ENCODE results near the gene FRMD4B.

The FRMD4B gene

GRCh38 chr3:69126999-69127398, 258.9 kb downstream of the FRMD4B start:
- H3K9ac ChIP-seq, result no peak overlapping the region
- H3K27me3 ChIP-seq (ENCODE audit: control insufficient read depth, insufficient read depth, low read length), result no peaks in the 10 kb centered on the region
- no peak overlapping the region for H3K4me3 ChIP-seq (ENCODE audit: low read depth, low read length)
- no peak overlapping the region for H2AFZ ChIP-seq
- H3K4me1 ChIP-seq, result peaks cover 2% of the 10 kb centered on the region
- TF ChIP-seq, protein P1, sequence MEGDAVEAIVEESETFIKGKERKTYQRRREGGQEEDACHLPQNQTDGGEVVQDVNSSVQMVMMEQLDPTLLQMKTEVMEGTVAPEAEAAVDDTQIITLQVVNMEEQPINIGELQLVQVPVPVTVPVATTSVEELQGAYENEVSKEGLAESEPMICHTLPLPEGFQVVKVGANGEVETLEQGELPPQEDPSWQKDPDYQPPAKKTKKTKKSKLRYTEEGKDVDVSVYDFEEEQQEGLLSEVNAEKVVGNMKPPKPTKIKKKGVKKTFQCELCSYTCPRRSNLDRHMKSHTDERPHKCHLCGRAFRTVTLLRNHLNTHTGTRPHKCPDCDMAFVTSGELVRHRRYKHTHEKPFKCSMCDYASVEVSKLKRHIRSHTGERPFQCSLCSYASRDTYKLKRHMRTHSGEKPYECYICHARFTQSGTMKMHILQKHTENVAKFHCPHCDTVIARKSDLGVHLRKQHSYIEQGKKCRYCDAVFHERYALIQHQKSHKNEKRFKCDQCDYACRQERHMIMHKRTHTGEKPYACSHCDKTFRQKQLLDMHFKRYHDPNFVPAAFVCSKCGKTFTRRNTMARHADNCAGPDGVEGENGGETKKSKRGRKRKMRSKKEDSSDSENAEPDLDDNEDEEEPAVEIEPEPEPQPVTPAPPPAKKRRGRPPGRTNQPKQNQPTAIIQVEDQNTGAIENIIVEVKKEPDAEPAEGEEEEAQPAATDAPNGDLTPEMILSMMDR (IDR thresholded peaks at IDR 0.05), result no peak
- no peaks in the 10 kb centered on the region for H3K79me2 ChIP-seq
- no peaks in the 10 kb centered on the region for H3K36me3 ChIP-seq (ENCODE audit: control insufficient read depth, insufficient read depth, low read length)
- no peaks in the 10 kb centered on the region for H3K9me3 ChIP-seq (ENCODE audit: control insufficient read depth, low read length)
- no peak overlapping the region for H3K4me2 ChIP-seq (ENCODE audit: low read length)
- H3K27ac ChIP-seq, result no peak overlapping the region

- H3K27me3 ChIP-seq (ENCODE audit: control insufficient read depth, insufficient read depth, low read length), result no peaks in the 10 kb centered on the region
- no peak overlapping the region for H3K27ac ChIP-seq
- no peak overlapping the region for H3K4me3 ChIP-seq (ENCODE audit: low read depth, low read length)
- H3K9me3 ChIP-seq (ENCODE audit: control insufficient read depth, low read length), result no peaks in the 10 kb centered on the region
- H3K4me1 ChIP-seq, result peaks cover 3% of the 10 kb centered on the region
- H3K79me2 ChIP-seq, result no peaks in the 10 kb centered on the region
- no peak overlapping the region for H3K9ac ChIP-seq
- H3K4me2 ChIP-seq (ENCODE audit: low read length), result no peak overlapping the region
- TF ChIP-seq, protein P1 (IDR thresholded peaks at IDR 0.05), result no peak
- H2AFZ ChIP-seq, result no peak overlapping the region
- H3K36me3 ChIP-seq (ENCODE audit: control insufficient read depth, insufficient read depth, low read length), result no peaks in the 10 kb centered on the region
Measured at GRCh38 chr3:69126216-69126615, 259.7 kb downstream of the FRMD4B start.

DNA sequence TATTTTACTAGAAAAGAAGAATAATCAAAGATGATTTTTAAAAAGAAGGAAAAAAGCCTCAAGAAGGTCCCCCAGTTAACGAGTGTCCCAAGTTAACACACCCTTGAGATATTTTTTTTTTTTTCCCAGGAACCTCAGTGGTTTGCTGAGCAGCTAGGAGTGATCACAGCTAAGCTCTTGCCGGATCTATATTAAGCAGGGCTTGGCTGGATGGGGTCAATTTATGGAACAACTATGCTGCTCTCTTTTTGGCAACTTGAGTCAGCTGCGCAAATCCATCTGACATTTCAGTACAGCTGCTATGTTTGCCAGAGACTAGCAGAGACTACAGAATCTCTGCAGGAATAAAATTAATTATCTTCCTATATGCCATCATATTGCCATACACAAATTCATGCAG, 263.5 kb downstream of the FRMD4B start, which contains the start of gene LMOD3:
TSS of gene LMOD3 (minus strand) at position 193 of the 400 bp plus-strand sequence. CDS start 209 bp downstream, outside the sequence.
- no peak within 1 kb of the TSS for H3K4me2 ChIP-seq (ENCODE audit: low read length)
- peak within 1 kb of the TSS; percentile 3 for H2AFZ ChIP-seq
- peaks cover 3% of the 10 kb centered on the region for H3K4me1 ChIP-seq
- H3K36me3 ChIP-seq (ENCODE audit: control insufficient read depth, insufficient read depth, low read length), result no peaks in the 10 kb centered on the region
- H3K9me3 ChIP-seq (ENCODE audit: control insufficient read depth, low read length), result no peaks in the 10 kb centered on the region
- H3K79me2 ChIP-seq, result no peaks in the 10 kb centered on the region
- no peak within 1 kb of the TSS for H3K27ac ChIP-seq
- H3K4me3 ChIP-seq (ENCODE audit: low read depth, low read length), result no peak within 1 kb of the TSS
- TF ChIP-seq, protein P1 (IDR thresholded peaks at IDR 0.05), result no peak
- no peaks in the 10 kb centered on the region for H3K27me3 ChIP-seq (ENCODE audit: control insufficient read depth, insufficient read depth, low read length)
- no peak within 1 kb of the TSS for H3K9ac ChIP-seq

DNA sequence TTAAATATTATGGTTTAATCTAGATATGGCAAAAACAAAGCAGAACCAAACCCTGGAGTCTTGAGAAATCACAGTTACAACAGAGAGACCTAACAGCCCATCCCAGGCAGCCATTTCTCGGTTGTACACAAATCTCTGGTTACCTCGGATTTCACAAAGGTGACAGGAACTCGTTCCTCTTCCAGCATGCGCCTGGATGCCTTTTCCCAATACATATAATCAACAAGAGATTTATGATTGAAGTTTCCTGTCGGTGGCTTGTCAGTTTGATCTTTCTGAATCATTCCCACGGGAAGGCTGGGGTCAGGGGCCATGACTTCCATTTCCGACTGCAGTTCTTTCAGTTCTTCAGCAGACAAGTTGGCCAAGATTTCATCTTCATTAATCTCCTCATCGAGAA, 263.9 kb downstream of the FRMD4B start:
- H2AFZ ChIP-seq, result peak overlapping the region; percentile 3
- TF ChIP-seq, protein P1 (IDR thresholded peaks at IDR 0.05), result no peak
- peaks cover 3% of the 10 kb centered on the region for H3K4me1 ChIP-seq
- no peak overlapping the region for H3K4me3 ChIP-seq (ENCODE audit: low read depth, low read length)
- no peaks in the 10 kb centered on the region for H3K79me2 ChIP-seq
- H3K9me3 ChIP-seq (ENCODE audit: control insufficient read depth, low read length), result no peaks in the 10 kb centered on the region
- no peak overlapping the region for H3K27ac ChIP-seq
- no peak overlapping the region for H3K9ac ChIP-seq
- H3K36me3 ChIP-seq (ENCODE audit: control insufficient read depth, insufficient read depth, low read length), result no peaks in the 10 kb centered on the region
- H3K27me3 ChIP-seq (ENCODE audit: control insufficient read depth, insufficient read depth, low read length), result no peaks in the 10 kb centered on the region
- H3K4me2 ChIP-seq (ENCODE audit: low read length), result no peak overlapping the region

GRCh38 chr3:69121513-69121912, 264.4 kb downstream of the FRMD4B start:
- H3K9ac ChIP-seq, result no peak overlapping the region
- H3K4me2 ChIP-seq (ENCODE audit: low read length), result no peak overlapping the region
- TF ChIP-seq, protein P1 (IDR thresholded peaks at IDR 0.05), result no peak
- H3K27me3 ChIP-seq (ENCODE audit: control insufficient read depth, insufficient read depth, low read length), result no peaks in the 10 kb centered on the region
- peaks cover 3% of the 10 kb centered on the region for H3K4me1 ChIP-seq
- H3K27ac ChIP-seq, result no peak overlapping the region
- H3K4me3 ChIP-seq (ENCODE audit: low read depth, low read length), result no peak overlapping the region
- H3K36me3 ChIP-seq (ENCODE audit: control insufficient read depth, insufficient read depth, low read length), result no peaks in the 10 kb centered on the region
- H3K79me2 ChIP-seq, result no peaks in the 10 kb centered on the region
- peak overlapping the region; percentile 3 for H2AFZ ChIP-seq
- no peaks in the 10 kb centered on the region for H3K9me3 ChIP-seq (ENCODE audit: control insufficient read depth, low read length)
